Memory B cell (primary cell): Measurements from ENCODE around the gene NDUFAF8.

ENCODE experiments used
- ATAC-seq: fragments of 150-1000 bp; cut with Tn5 transposase; 2 replicates; pipeline ENCODE4 v1.10.0; 2021; ENCODE audit warnings: low read depth, mild to moderate bottlenecking, moderate library complexity
- DNase-seq, 2 donors: peaks; one replicate each; pipeline ENCODE4 v3.0.0; 2022; ENCODE audit warnings: low spot score in 2 of 2
- H3K27ac Mint-ChIP-seq: one replicate; pipeline ENCODE4 v1.8.0; 2022; ENCODE audit warnings: mild to moderate bottlenecking, moderate library complexity, mixed read lengths
- H3K27me3 Mint-ChIP-seq: one replicate; pipeline ENCODE4 v1.8.0; 2022; ENCODE audit warnings: mixed read lengths
- H3K36me3 Mint-ChIP-seq: one replicate; pipeline ENCODE4 v1.8.0; 2022; ENCODE audit warnings: mild to moderate bottlenecking, mixed read lengths
- H3K4me1 Mint-ChIP-seq: one replicate; pipeline ENCODE4 v1.8.0; 2022; ENCODE audit warnings: mixed read lengths
- H3K4me3 Mint-ChIP-seq: one replicate; pipeline ENCODE4 v1.8.0; 2022; ENCODE audit warnings: mild to moderate bottlenecking, moderate library complexity, mixed read lengths
- H3K9me3 Mint-ChIP-seq: one replicate; pipeline ENCODE4 v1.8.0; 2022; ENCODE audit warnings: mixed read lengths

NDUFAF8 gene

DNA sequence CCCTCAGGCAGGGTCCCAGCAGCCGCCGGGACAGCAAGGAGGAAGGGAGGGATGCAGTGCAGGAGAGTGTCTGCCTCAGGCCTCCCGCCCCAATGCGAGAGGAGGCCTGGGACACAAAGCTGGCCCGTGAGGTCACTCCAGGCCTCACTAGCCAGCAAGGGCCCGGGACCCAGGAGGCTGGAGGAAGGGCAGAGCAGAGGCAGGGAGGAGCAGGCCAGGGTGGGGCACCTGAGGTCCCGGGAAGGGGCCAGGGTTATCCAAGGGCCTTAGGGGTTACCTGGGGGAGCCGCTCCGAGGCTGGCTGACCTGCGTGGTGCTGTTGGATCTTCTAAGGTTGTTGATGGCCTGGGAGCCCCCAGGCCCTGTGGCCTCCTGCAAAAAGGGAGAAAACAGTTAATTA, 30.5 kb upstream of the NDUFAF8 start:
- H3K27me3 Mint-ChIP-seq: no peaks in the 10 kb centered on the region
- no peaks in the 10 kb centered on the region for H3K9me3 Mint-ChIP-seq
- no peak for DNase-seq
- no peak overlapping the region for H3K27ac Mint-ChIP-seq
- H3K4me3 Mint-ChIP-seq: no peak overlapping the region
- peaks cover 3% of the 10 kb centered on the region for H3K36me3 Mint-ChIP-seq
- peaks cover 10% of the 10 kb centered on the region for H3K4me1 Mint-ChIP-seq
- ATAC-seq: no peak

- H3K27me3 Mint-ChIP-seq: no peaks in the 10 kb centered on the region
- ATAC-seq (no peak), DNase-seq (no peak)
- peaks cover 3% of the 10 kb centered on the region for H3K36me3 Mint-ChIP-seq
- peaks cover 10% of the 10 kb centered on the region for H3K4me1 Mint-ChIP-seq
- no peak overlapping the region for H3K27ac Mint-ChIP-seq
- no peak overlapping the region for H3K4me3 Mint-ChIP-seq
- H3K9me3 Mint-ChIP-seq: no peaks in the 10 kb centered on the region
Observed at GRCh38 chr17:81209141-81209540, 30.0 kb upstream of the NDUFAF8 start.

- no peak for ATAC-seq
- no peak overlapping the region for H3K4me3 Mint-ChIP-seq
- H3K36me3 Mint-ChIP-seq: peaks cover 3% of the 10 kb centered on the region
- H3K4me1 Mint-ChIP-seq: peaks cover 10% of the 10 kb centered on the region
- H3K9me3 Mint-ChIP-seq: no peaks in the 10 kb centered on the region
- no peak overlapping the region for H3K27ac Mint-ChIP-seq
- no peak for DNase-seq
- H3K27me3 Mint-ChIP-seq: no peaks in the 10 kb centered on the region
Observed at GRCh38 chr17:81210466-81210865, 28.7 kb upstream of the NDUFAF8 start.

GRCh38 chr17:81210868-81211267, 28.2 kb upstream of the NDUFAF8 start:
- Mint-ChIP-seq H3K4me3 (no peak overlapping the region), H3K4me1 (peaks cover 10% of the 10 kb centered on the region), H3K27ac (no peak overlapping the region), H3K27me3 (no peaks in the 10 kb centered on the region), H3K36me3 (peaks cover 5% of the 10 kb centered on the region), H3K9me3 (no peaks in the 10 kb centered on the region)
- no peak for ATAC-seq
- DNase-seq: no peak

DNA sequence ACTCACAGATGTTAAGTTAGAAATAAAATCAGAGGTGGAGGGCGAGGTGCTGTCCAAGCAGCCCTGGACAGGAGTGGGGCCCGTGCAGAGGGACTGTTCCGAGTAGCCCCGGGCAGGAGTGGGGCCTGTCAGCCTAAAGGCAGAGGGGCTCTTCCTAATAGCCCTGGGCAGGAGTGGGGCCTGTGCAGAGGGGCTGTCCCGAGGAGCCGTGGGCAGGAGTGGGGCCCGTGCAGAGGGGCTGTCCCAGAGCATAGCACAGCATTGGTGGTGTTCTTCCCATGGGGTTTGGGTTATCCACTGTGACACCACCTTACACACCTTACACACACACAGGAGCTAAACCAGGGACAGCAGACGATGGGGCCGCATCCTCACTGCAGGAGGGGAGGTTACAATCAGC, 26.8 kb upstream of the NDUFAF8 start:
- Mint-ChIP-seq H3K27ac (no peak overlapping the region), H3K9me3 (no peaks in the 10 kb centered on the region), H3K4me1 (peaks cover 10% of the 10 kb centered on the region), H3K27me3 (no peaks in the 10 kb centered on the region), H3K4me3 (no peak overlapping the region), H3K36me3 (peaks cover 11% of the 10 kb centered on the region)
- DNase-seq: no peak
- ATAC-seq: no peak

GRCh38 chr17:81213978-81214377, 25.1 kb upstream of the NDUFAF8 start:
- no peaks in the 10 kb centered on the region for H3K27me3 Mint-ChIP-seq
- peaks cover 5% of the 10 kb centered on the region for H3K4me1 Mint-ChIP-seq
- ATAC-seq (no peak), DNase-seq (no peak)
- no peak overlapping the region for H3K4me3 Mint-ChIP-seq
- H3K36me3 Mint-ChIP-seq: peaks cover 8% of the 10 kb centered on the region
- no peaks in the 10 kb centered on the region for H3K9me3 Mint-ChIP-seq
- no peak overlapping the region for H3K27ac Mint-ChIP-seq

GRCh38 chr17:81217491-81217890, 21.6 kb upstream of the NDUFAF8 start:
- no peaks in the 10 kb centered on the region for H3K9me3 Mint-ChIP-seq
- H3K4me3 Mint-ChIP-seq: no peak overlapping the region
- ATAC-seq (no peak), DNase-seq (no peak)
- H3K36me3 Mint-ChIP-seq: peaks cover 11% of the 10 kb centered on the region
- no peak overlapping the region for H3K27ac Mint-ChIP-seq
- H3K27me3 Mint-ChIP-seq: no peaks in the 10 kb centered on the region
- H3K4me1 Mint-ChIP-seq: peaks cover 9% of the 10 kb centered on the region

GRCh38 chr17:81218459-81218858, 20.7 kb upstream of the NDUFAF8 start:
- Mint-ChIP-seq H3K4me3 (no peak overlapping the region), H3K9me3 (no peaks in the 10 kb centered on the region), H3K27me3 (no peaks in the 10 kb centered on the region), H3K36me3 (peaks cover 11% of the 10 kb centered on the region), H3K4me1 (peaks cover 6% of the 10 kb centered on the region), H3K27ac (no peak overlapping the region)
- ATAC-seq (no peak), DNase-seq (no peak)

GRCh38 chr17:81218991-81219390, 20.1 kb upstream of the NDUFAF8 start:
- no peak for ATAC-seq

DNA sequence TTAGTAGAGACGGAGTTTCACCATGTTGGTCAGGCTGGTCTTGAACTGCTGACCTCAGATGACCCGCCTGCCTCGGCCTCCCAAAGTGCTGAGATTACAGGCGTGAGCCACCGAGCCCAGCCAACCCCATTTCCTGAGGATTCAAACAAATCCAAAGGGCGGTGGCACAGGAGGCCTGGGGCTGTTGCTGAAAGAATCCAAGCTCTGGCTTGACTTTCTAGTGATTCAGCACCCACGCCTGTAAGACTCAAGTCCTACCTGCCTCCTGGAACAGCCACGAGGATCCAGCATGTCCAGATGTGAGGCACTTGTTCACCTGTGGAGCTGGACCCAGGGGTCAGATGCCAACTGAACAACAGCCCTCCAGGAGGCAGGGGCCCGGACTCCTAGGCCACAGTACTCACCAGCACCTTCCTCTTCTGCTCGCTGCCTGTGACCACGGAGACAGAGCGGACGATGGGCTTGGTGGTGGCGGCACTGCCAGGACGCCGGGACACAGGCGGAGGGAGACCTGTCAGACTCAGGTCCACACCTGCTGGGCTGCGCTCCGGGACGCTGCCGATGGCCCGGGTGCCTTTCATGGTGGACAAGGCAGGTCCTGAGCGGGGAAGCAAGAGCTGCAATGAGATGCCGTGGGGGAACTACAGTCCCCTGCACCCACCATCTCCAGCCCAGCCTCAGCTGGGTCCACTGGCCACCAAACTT, 19.5 kb upstream of the NDUFAF8 start:
- H3K27ac Mint-ChIP-seq: no peak overlapping the region
- peaks cover 9% of the 10 kb centered on the region for H3K4me1 Mint-ChIP-seq
- H3K27me3 Mint-ChIP-seq: no peaks in the 10 kb centered on the region
- DNase-seq: no peak
- H3K4me3 Mint-ChIP-seq: no peak overlapping the region
- peaks cover 11% of the 10 kb centered on the region for H3K36me3 Mint-ChIP-seq
- ATAC-seq: no peak
- no peaks in the 10 kb centered on the region for H3K9me3 Mint-ChIP-seq

More at GRCh38 chr17:81218991-81219390, 20.1 kb upstream of the NDUFAF8 start:
- Mint-ChIP-seq H3K9me3 (no peaks in the 10 kb centered on the region), H3K4me3 (no peak overlapping the region), H3K36me3 (peaks cover 11% of the 10 kb centered on the region), H3K4me1 (peaks cover 9% of the 10 kb centered on the region), H3K27ac (no peak overlapping the region), H3K27me3 (no peaks in the 10 kb centered on the region)
- DNase-seq: no peak

- ATAC-seq: no peak
- H3K9me3 Mint-ChIP-seq: no peaks in the 10 kb centered on the region
- H3K4me3 Mint-ChIP-seq: peak overlapping the region; percentile 29
- peaks cover 9% of the 10 kb centered on the region for H3K36me3 Mint-ChIP-seq
- no peak overlapping the region for H3K27ac Mint-ChIP-seq
- H3K27me3 Mint-ChIP-seq: no peaks in the 10 kb centered on the region
- no peak for DNase-seq
- peaks cover 9% of the 10 kb centered on the region for H3K4me1 Mint-ChIP-seq
Observed at GRCh38 chr17:81221371-81221841, 17.7 kb upstream of the NDUFAF8 start.

GRCh38 chr17:81221842-81222619, 17.1 kb upstream of the NDUFAF8 start:
- Mint-ChIP-seq H3K9me3 (no peaks in the 10 kb centered on the region), H3K4me3 (peak overlapping the region; percentile 69), H3K4me1 (peaks cover 9% of the 10 kb centered on the region), H3K27ac (no peak overlapping the region), H3K27me3 (no peaks in the 10 kb centered on the region), H3K36me3 (peaks cover 5% of the 10 kb centered on the region)
- DNase-seq: no peak
- no peak for ATAC-seq

GRCh38 chr17:81222620-81222905, 16.6 kb upstream of the NDUFAF8 start:
- Mint-ChIP-seq H3K36me3 (peaks cover 3% of the 10 kb centered on the region), H3K4me3 (peak overlapping the region; percentile 69), H3K4me1 (peaks cover 11% of the 10 kb centered on the region), H3K27ac (no peak overlapping the region), H3K9me3 (peaks cover 1% of the 10 kb centered on the region), H3K27me3 (no peaks in the 10 kb centered on the region)
- DNase-seq: no peak
- ATAC-seq: no peak

DNA sequence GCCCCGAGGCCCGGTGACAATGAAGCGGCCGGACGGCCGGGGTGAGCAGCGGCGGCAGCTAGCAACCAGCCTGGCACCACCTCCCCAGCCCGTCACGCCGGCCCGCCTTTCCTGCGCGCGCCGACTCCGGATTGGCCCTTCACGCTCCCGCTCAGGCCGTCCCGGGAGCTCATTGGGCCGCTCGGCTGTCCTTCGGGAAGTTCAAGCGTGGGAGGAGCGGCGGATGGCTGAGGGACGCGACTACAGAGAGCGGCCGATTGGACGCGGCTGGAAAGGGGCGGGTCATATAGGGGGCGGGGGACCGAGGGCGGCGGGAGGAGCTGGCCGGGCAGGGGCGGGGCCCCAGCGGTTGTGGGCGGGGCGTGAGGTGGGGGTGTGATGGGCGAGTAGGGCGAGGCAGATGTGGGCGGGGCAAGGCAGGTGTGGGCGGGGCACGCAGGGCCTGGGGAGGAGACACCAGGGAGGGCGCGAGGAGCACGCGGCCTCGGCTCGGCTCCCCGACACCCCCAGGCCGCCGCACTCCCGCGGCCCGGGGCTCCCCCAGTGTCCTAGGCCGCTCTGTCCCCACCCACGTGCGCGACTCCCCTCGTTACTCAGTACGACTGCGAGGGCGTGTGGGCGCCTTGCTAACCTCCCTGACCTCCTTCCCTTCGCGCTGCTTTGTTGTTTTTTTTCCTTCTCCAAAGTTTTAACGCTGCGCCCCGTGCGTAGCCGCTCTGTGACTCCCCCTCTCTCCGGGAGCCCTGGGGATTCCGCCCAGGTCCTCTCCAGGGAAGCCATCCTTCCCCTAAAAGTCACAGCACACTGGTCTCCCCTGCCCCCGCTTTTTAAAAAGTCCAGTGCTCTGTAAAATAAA, 16.0 kb upstream of the NDUFAF8 start, which contains the start of gene CEP131:
CEP131 (minus strand) TSS at position 60 of the 856 bp plus-strand sequence. CDS start 2,909 bp downstream, outside the sequence.
- H3K27me3 Mint-ChIP-seq: no peaks in the 10 kb centered on the region

More for the DNA sequence above, 16.0 kb upstream of the NDUFAF8 start, which contains the start of gene CEP131:
- Mint-ChIP-seq H3K27ac (peak within 1 kb of the TSS; percentile 79), H3K4me1 (peaks cover 16% of the 10 kb centered on the region), H3K36me3 (peaks cover 3% of the 10 kb centered on the region), H3K9me3 (peaks cover 3% of the 10 kb centered on the region), H3K4me3 (peak within 1 kb of the TSS; percentile 81)
- DNase-seq (peak; percentile 100), ATAC-seq (peak; percentile 90)
